Measurements from ENCODE around the gene LRP1-AS.

Gene LRP1-AS

DNA sequence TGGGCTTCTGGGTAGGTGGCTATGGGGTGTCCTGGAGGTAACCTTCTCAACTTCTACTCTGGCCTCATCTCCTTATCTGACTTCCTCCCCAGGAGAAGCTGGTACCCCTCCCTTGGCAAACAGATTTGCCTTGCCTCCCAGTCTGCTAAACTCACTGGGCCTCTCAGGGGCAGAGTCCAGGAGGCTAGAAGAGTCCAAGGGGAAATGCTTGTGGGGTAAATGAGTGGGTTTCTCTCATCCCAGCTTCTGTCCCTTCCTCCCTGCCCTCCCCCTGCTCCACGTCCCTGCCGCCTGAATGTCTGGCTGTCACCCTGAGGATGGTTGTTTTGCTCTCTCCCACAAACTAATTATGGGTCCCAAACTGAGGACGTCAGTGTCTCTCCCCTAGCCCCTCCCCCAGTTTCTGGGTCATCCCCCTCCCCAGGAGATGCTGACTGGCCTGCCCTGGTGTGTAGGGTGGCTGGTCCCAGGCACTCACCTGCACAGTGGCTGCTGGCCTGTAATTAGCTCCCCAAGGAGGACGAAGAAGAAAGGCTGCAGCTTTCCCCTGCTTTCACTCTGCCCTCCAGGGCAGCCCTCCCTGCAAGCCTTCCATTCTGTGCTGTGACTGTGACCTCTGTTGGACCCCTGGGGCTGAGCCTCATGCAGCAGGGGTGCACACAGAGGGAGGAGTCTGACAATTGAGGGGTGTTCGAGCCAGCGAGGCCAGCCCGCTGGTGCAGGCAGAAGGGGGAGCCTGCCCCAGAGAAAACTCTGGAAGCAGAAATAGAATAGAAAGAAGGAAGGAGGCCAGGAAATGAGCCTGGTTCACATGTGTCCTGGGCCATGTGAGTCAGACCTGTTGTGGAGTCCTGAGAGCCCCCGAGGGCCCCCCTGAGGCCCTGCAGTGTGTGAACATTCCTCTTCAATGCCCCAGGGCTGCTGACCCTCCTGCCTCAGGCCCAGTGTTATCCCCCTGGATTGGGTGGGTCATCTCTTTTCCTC lies at the start of gene LRP1-AS:
Gene LRP1-AS, minus strand, starts transcription at position 659 of the 984 bp plus-strand sequence.
- no peak for DNase-seq (ENCODE audit: extremely low read depth, insufficient read length)
- TF ChIP-seq, protein P1, sequence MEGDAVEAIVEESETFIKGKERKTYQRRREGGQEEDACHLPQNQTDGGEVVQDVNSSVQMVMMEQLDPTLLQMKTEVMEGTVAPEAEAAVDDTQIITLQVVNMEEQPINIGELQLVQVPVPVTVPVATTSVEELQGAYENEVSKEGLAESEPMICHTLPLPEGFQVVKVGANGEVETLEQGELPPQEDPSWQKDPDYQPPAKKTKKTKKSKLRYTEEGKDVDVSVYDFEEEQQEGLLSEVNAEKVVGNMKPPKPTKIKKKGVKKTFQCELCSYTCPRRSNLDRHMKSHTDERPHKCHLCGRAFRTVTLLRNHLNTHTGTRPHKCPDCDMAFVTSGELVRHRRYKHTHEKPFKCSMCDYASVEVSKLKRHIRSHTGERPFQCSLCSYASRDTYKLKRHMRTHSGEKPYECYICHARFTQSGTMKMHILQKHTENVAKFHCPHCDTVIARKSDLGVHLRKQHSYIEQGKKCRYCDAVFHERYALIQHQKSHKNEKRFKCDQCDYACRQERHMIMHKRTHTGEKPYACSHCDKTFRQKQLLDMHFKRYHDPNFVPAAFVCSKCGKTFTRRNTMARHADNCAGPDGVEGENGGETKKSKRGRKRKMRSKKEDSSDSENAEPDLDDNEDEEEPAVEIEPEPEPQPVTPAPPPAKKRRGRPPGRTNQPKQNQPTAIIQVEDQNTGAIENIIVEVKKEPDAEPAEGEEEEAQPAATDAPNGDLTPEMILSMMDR (IDR thresholded peaks at IDR 0.05; ENCODE audit: insufficient read depth, low read length, poor library complexity, severe bottlenecking): no peak
- Histone ChIP-seq H3K27me3 (replicated peaks; ENCODE audit: control insufficient read depth, insufficient read depth, low read length) (no peaks in the 10 kb centered on the region), H3K4me3 (replicated peaks; ENCODE audit: low read depth, low read length) (no peak within 1 kb of the TSS), H3K36me3 (ENCODE audit: control insufficient read depth, insufficient read depth, low read length) (no peaks in the 10 kb centered on the region)

DNA sequence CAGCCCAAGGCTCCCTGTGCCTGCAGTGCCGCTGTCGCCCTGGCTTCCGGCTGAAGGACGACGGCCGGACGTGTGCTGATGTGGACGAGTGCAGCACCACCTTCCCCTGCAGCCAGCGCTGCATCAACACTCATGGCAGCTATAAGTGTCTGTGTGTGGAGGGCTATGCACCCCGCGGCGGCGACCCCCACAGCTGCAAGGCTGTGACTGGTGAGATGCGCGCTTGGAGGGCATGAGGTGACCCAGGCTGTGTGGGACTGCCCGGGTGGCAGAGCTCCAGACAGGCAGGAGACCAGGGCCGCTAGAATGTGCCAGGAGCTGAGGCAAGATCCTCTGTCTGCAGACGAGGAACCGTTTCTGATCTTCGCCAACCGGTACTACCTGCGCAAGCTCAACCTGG lies 49.5 kb upstream of the LRP1-AS start:
- no peak for DNase-seq (ENCODE audit: extremely low read depth, insufficient read length)
- H3K36me3 ChIP-seq (ENCODE audit: control insufficient read depth, insufficient read depth, low read length): no peaks in the 10 kb centered on the region
- no peak overlapping the region for H3K4me3 ChIP-seq (replicated peaks; ENCODE audit: low read depth, low read length)
- no peaks in the 10 kb centered on the region; the same call in 1 of the 2 replicates for H3K27me3 ChIP-seq (replicated peaks; ENCODE audit: control insufficient read depth, insufficient read depth, low read length)
- TF ChIP-seq, protein P1 (IDR thresholded peaks at IDR 0.05; ENCODE audit: insufficient read depth, low read length, poor library complexity, severe bottlenecking): no peak

DNA sequence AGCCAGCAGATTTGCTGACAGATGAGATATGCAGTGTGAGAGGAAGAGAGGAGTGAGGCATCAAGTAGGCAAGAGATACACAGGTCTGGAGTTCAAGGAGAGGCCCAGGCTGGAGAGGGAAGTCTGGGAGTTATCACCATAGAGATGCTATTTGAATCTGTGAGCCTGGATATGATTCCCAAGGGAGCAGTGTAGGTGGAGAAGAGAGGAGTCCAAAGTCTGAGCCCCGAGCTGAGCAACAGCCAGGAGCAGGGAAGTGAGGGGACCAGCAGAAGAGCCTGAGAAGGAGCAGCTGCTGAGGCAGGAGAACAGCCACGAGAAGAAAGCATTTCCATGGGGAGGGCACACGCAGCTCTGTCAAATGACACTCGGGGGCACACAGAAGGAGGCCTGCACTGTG lies 49.0 kb upstream of the LRP1-AS start:
- H3K36me3 ChIP-seq (ENCODE audit: control insufficient read depth, insufficient read depth, low read length): no peaks in the 10 kb centered on the region
- no peaks in the 10 kb centered on the region; the same call in 1 of the 2 replicates for H3K27me3 ChIP-seq (replicated peaks; ENCODE audit: control insufficient read depth, insufficient read depth, low read length)

DNA sequence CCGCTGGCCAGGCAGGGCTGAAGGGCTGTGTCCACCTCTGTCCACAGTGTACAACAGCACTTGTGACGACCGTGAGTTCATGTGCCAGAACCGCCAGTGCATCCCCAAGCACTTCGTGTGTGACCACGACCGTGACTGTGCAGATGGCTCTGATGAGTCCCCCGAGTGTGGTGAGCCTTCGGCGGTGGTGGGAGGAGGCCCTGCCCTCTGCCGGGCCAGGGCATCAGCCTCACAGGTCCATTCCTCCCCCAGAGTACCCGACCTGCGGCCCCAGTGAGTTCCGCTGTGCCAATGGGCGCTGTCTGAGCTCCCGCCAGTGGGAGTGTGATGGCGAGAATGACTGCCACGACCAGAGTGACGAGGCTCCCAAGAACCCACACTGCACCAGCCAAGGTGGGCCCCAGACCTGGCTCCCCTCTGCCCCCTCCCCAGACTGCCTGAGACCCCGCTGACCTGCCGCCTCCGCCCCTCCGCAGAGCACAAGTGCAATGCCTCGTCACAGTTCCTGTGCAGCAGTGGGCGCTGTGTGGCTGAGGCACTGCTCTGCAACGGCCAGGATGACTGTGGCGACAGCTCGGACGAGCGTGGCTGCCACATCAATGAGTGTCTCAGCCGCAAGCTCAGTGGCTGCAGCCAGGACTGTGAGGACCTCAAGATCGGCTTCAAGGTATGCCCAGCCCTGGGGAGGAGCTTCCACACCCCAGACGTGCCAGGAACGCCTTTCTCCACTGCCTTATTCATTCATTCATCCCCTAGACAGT lies 48.4 kb upstream of the LRP1-AS start:
- no peaks in the 10 kb centered on the region for H3K36me3 ChIP-seq (ENCODE audit: control insufficient read depth, insufficient read depth, low read length)
- H3K4me3 ChIP-seq (replicated peaks; ENCODE audit: low read depth, low read length): no peak overlapping the region
- no peaks in the 10 kb centered on the region; the same call in 1 of the 2 replicates for H3K27me3 ChIP-seq (replicated peaks; ENCODE audit: control insufficient read depth, insufficient read depth, low read length)
- TF ChIP-seq, protein P1 (IDR thresholded peaks at IDR 0.05; ENCODE audit: insufficient read depth, low read length, poor library complexity, severe bottlenecking): no peak
- no peak for DNase-seq (ENCODE audit: extremely low read depth, insufficient read length)

More for the DNA sequence above, 49.0 kb upstream of the LRP1-AS start:
- H3K4me3 ChIP-seq (replicated peaks; ENCODE audit: low read depth, low read length): no peak overlapping the region
- TF ChIP-seq, protein P1 (IDR thresholded peaks at IDR 0.05; ENCODE audit: insufficient read depth, low read length, poor library complexity, severe bottlenecking): no peak
- DNase-seq (ENCODE audit: extremely low read depth, insufficient read length): no peak

DNA sequence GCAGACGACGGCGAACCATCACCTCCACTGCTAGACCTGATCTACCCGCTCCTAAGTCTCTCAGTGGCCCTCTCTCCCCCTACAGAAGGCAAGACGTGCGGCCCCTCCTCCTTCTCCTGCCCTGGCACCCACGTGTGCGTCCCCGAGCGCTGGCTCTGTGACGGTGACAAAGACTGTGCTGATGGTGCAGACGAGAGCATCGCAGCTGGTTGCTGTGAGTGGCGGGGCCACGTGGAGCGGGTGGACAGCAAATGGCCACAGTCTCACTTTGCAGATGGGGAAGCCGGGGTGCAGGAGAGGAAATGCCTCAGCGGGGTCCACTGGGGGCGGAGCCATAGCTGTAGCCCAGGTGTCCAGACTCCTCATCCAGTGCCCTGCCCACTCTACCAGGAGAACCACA lies 47.8 kb upstream of the LRP1-AS start:
- no peak overlapping the region for H3K4me3 ChIP-seq (replicated peaks; ENCODE audit: low read depth, low read length)

More for the DNA sequence above, 47.8 kb upstream of the LRP1-AS start:
- Histone ChIP-seq H3K27me3 (replicated peaks; ENCODE audit: control insufficient read depth, insufficient read depth, low read length) (no peaks in the 10 kb centered on the region; the same call in 1 of the 2 replicates), H3K36me3 (ENCODE audit: control insufficient read depth, insufficient read depth, low read length) (no peaks in the 10 kb centered on the region)
- no peak for DNase-seq (ENCODE audit: extremely low read depth, insufficient read length)
- TF ChIP-seq, protein P1 (IDR thresholded peaks at IDR 0.05; ENCODE audit: insufficient read depth, low read length, poor library complexity, severe bottlenecking): no peak

All from GM06990 (cell line).